Liver (tissue), 9 donors: ENCODE measurements around the gene HSD17B3. TPM values are rescaled to one million over a fixed set of nuclear protein-coding genes. Genes with fewer than 3 reads are reported as not detected.

Source experiments
- DNase-seq: peaks from one replicate; pipeline ENCODE4 v3.0.0-alpha.2; 2017; ENCODE audit warnings: low spot score
- H3K27ac ChIP-seq, 2 donors: one replicate each; pipeline ENCODE4 v1.7.0; 2013; ENCODE audit warnings: inconsistent platforms in 2 of 2, low read length in 2 of 2, control low read depth in 1 of 2, low read depth in 1 of 2, mild to moderate bottlenecking in 1 of 2
- H3K27me3 ChIP-seq, 4 donors: one replicate each; pipeline versions ENCODE4 v1.6.1 to v1.7.0; 2013; ENCODE audit warnings: low read length in 3 of 4, inconsistent platforms in 1 of 4, mild to moderate bottlenecking in 1 of 4, moderate library complexity in 1 of 4; ENCODE audit not compliant: control insufficient read depth in 4 of 4, insufficient read depth in 4 of 4
- H3K36me3 ChIP-seq, 4 donors: one replicate each; pipeline versions ENCODE4 v1.6.1 to v1.7.0; 2013; ENCODE audit warnings: low read length in 3 of 4, mild to moderate bottlenecking in 3 of 4, low read depth in 1 of 4, moderate library complexity in 1 of 4; ENCODE audit not compliant: control insufficient read depth in 4 of 4, insufficient read depth in 3 of 4
- H3K4me1 ChIP-seq, 4 donors: one replicate each; pipeline versions ENCODE4 v1.6.1 to v1.7.0; 2013; ENCODE audit warnings: low read length in 3 of 4, mild to moderate bottlenecking in 3 of 4, moderate library complexity in 1 of 4; ENCODE audit not compliant: control insufficient read depth in 4 of 4, insufficient read depth in 4 of 4
- H3K4me3 ChIP-seq, 3 donors: one replicate each; pipeline versions ENCODE4 v1.6.1 to v1.7.0; 2013; ENCODE audit warnings: low read length in 3 of 3, control low read depth in 1 of 3, low read depth in 1 of 3, mild to moderate bottlenecking in 1 of 3
- H3K9ac ChIP-seq, 2 donors: one replicate each; pipeline ENCODE4 v1.7.0; 2013; ENCODE audit warnings: low read length in 2 of 2, mild to moderate bottlenecking in 2 of 2, moderate library complexity in 2 of 2, control low read depth in 1 of 2, low read depth in 1 of 2
- H3K9me3 ChIP-seq, 4 donors: one replicate each; pipeline versions ENCODE4 v1.6.1 to v1.7.0; 2013; ENCODE audit warnings: low read length in 3 of 4; ENCODE audit not compliant: control insufficient read depth in 4 of 4
- FOXA1 ChIP-seq: IDR thresholded peaks from 2 replicates; pipeline ENCODE4 v1.6.1; 2016; ENCODE audit warnings: antibody characterized with exemption
- FOXA2 ChIP-seq: IDR thresholded peaks from 2 replicates; pipeline ENCODE4 v1.6.1; 2016; ENCODE audit warnings: antibody characterized with exemption
- GABPA ChIP-seq, 2 donors: IDR thresholded peaks in 1 of 2; conservative IDR thresholded peaks in 1 of 2; 2 replicates each; pipeline ENCODE4 v1.6.1; 2016; ENCODE audit warnings: antibody characterized with exemption in 2 of 2, mild to moderate bottlenecking in 1 of 2, moderate library complexity in 1 of 2
- HNF4A ChIP-seq, 2 donors: conservative IDR thresholded peaks; 2 replicates each; pipeline ENCODE4 v1.6.1; 2016; ENCODE audit warnings: antibody characterized with exemption in 2 of 2, mild to moderate bottlenecking in 2 of 2
- HNF4G ChIP-seq: IDR thresholded peaks from 2 replicates; pipeline ENCODE4 v1.6.1; 2016; ENCODE audit warnings: antibody characterized with exemption
- NR2F2 ChIP-seq: IDR thresholded peaks from 2 replicates; pipeline ENCODE4 v1.6.1; 2016; ENCODE audit warnings: antibody characterized with exemption
- RAD21 ChIP-seq, 2 donors: IDR thresholded peaks; 2 replicates each; pipeline ENCODE4 v1.6.1; 2016; ENCODE audit warnings: antibody characterized with exemption in 2 of 2, mild to moderate bottlenecking in 2 of 2
- RXRA ChIP-seq, 2 donors: IDR thresholded peaks; 2 replicates each; pipeline ENCODE4 v1.6.1; 2017 to 2018; ENCODE audit warnings: antibody characterized with exemption in 2 of 2, mild to moderate bottlenecking in 1 of 2
- SP1 ChIP-seq: IDR thresholded peaks from 2 replicates; pipeline ENCODE4 v1.6.1; 2018; ENCODE audit warnings: antibody characterized with exemption, mild to moderate bottlenecking
- TAF1 ChIP-seq: conservative IDR thresholded peaks from 2 replicates; pipeline ENCODE4 v1.6.1; 2016; ENCODE audit warnings: antibody characterized with exemption, mild to moderate bottlenecking
- YY1 ChIP-seq: IDR thresholded peaks from 2 replicates; pipeline ENCODE4 v1.6.1; 2016; ENCODE audit warnings: antibody characterized with exemption, mild to moderate bottlenecking
- WGBS: extraction: QIAGEN DNeasy Blood & Tissue Kit; methylation state at CpG from one replicate; pipeline ENCODE4 v1.1.7; 2013; 5-methylcytosine and 5-hydroxymethylcytosine counted together
- polyA plus RNA-seq, 2 donors: library from polyadenylated mRNA; stranded (reverse) in 1 of 2; unstranded in 1 of 2; fragments of 200-250 nt in 1 of 2; fragments of >200 nt in 1 of 2; fragmentation: Nextera tagmentation in 1 of 2; extraction: Ambion mirVana in 1 of 2; gene quantifications; one replicate each; pipeline versions ENCODE4 v1.2.1 to v1.2.3, GENCODE V29; 2013 to 2015
- total RNA-seq, 2 donors: library from RNA; depleted of rRNA; stranded (reverse); fragments of >200 nt; gene quantifications; one replicate each; pipeline ENCODE4 v1.2.3, GENCODE V29; 2014
- TF ChIP-seq, protein P1 (sequence below): fragments of 150-350 bp; IDR thresholded peaks from 2 replicates; pipeline ENCODE4 v1.5.1; 2017; ENCODE audit warnings: improper control_type of control experiment, low read depth, low read length; ENCODE audit not compliant: missing input control
- TF ChIP-seq, protein P2 (sequence below): IDR thresholded peaks from 2 replicates; pipeline ENCODE4 v1.6.1; 2016; ENCODE audit warnings: antibody characterized with exemption
- TF ChIP-seq, protein P3 (sequence below): IDR thresholded peaks from 2 replicates; pipeline ENCODE4 v1.6.1; 2016; ENCODE audit warnings: antibody characterized with exemption
- TF ChIP-seq, protein P4 (sequence below): IDR thresholded peaks from 2 replicates; pipeline ENCODE4 v1.6.1; 2016; ENCODE audit warnings: antibody characterized with exemption, mild to moderate bottlenecking
- TF ChIP-seq, protein P5 (sequence below): IDR thresholded peaks from 2 replicates; pipeline ENCODE4 v1.6.1; 2016; ENCODE audit warnings: antibody characterized with exemption
- donor health status: healthy.
- donor health status: healthy.
- donor health status: healthy.
- donor health status: healthy.
- donor health status: healthy.

The HSD17B3 gene
- total and polyA plus RNA-seq, 4 donors, result 0.75 to 1.6 (median 0.96) TPM

DNA sequence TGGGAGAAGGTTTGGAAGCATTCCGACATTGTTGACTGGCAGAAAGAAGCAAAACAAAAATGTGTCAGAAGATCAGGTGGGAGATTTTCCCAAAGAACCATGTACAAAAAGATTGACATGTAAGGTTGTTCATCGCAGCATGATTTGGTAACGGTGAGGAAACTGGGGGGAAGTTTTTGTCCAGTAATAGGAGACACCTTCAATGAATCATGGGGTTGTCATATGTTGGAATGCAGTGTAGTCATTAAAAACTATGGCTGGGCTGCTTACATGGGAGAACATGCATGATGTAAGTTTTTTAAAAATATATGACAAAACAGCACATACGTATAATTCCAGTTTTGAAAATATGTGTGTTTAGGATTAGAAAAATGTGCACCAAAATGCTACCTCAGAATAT is 50.5 kb downstream of the HSD17B3 start (continued):
- TF ChIP-seq, protein P1, sequence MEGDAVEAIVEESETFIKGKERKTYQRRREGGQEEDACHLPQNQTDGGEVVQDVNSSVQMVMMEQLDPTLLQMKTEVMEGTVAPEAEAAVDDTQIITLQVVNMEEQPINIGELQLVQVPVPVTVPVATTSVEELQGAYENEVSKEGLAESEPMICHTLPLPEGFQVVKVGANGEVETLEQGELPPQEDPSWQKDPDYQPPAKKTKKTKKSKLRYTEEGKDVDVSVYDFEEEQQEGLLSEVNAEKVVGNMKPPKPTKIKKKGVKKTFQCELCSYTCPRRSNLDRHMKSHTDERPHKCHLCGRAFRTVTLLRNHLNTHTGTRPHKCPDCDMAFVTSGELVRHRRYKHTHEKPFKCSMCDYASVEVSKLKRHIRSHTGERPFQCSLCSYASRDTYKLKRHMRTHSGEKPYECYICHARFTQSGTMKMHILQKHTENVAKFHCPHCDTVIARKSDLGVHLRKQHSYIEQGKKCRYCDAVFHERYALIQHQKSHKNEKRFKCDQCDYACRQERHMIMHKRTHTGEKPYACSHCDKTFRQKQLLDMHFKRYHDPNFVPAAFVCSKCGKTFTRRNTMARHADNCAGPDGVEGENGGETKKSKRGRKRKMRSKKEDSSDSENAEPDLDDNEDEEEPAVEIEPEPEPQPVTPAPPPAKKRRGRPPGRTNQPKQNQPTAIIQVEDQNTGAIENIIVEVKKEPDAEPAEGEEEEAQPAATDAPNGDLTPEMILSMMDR, result no peak
- TF ChIP-seq RAD21 (IDR thresholded peaks at IDR 0.05), result no peak

DNA sequence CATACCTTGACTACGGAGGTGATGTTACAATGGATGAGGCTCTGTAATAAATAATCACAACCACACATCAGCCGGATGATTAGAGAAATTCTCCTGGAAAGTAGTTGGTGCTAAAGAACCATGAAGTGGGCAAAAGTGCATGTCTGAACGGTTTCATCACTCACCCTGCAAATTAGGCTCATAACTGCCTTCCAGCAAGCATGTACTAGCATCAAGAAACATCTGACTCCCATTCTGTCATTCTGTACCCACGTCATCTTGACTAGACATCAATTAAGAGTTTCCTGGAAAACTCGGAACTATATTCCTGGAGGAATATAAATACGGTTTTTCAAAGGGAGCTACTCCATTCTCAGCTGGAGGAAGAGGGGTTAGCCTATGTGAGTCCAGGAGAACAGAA is 52.2 kb downstream of the HSD17B3 start:
- Histone ChIP-seq H3K4me1 (no peaks in the 10 kb centered on the region), H3K27ac (no peak overlapping the region), H3K9ac (no peak overlapping the region), H3K36me3 (no peaks in the 10 kb centered on the region), H3K27me3 (no peaks in the 10 kb centered on the region), H3K9me3 (no peaks in the 10 kb centered on the region), H3K4me3 (no peak overlapping the region)
- DNase-seq, result no peak
- 90% methylated on average over 6 of the region's 6 CpGs for WGBS
- TF ChIP-seq HNF4A (conservative IDR thresholded peaks at IDR 0.05), result no peak
- TF ChIP-seq GABPA (IDR thresholded peaks at IDR 0.05 in 1 of 2, conservative IDR thresholded peaks at IDR 0.05 in 1 of 2), result no peak
- no peak for TF ChIP-seq FOXA1
- no peak for TF ChIP-seq NR2F2
- TF ChIP-seq FOXA2, result no peak
- TF ChIP-seq RXRA (IDR thresholded peaks at IDR 0.05), result no peak
- TF ChIP-seq, protein P1, result no peak
- TF ChIP-seq, protein P2, sequence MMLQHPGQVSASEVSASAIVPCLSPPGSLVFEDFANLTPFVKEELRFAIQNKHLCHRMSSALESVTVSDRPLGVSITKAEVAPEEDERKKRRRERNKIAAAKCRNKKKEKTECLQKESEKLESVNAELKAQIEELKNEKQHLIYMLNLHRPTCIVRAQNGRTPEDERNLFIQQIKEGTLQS, result no peak
- no peak for TF ChIP-seq YY1
- TF ChIP-seq, protein P3, sequence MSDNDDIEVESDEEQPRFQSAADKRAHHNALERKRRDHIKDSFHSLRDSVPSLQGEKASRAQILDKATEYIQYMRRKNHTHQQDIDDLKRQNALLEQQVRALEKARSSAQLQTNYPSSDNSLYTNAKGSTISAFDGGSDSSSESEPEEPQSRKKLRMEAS, result no peak

DNA sequence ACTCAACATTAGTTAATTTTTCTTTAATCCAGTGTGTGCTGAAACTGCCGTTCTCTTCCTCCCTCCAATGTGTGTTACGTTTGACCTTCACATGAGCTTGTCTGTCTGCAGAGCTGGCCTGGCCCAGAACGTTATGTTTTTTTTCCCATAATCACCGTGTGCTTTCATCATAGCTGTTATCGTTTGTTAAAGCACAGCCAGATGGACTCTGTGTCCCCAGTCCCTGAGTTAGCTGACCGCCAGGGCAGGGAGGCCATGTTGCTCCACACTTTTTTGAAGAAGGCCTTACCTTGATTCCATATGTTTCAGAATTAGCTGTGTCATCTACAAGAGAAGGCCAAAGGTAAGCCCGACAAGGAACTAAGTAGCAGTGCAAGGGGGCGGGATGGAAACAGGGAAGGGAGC is 55.7 kb downstream of the HSD17B3 start:
- Histone ChIP-seq H3K9me3 (no peaks in the 10 kb centered on the region), H3K9ac (no peak overlapping the region), H3K27me3 (no peaks in the 10 kb centered on the region), H3K4me1 (no peaks in the 10 kb centered on the region), H3K36me3 (no peaks in the 10 kb centered on the region), H3K4me3 (no peak overlapping the region), H3K27ac (peak overlapping the region in 1 of 2 donors; percentile 19)
- DNase-seq, result no peak
- TF ChIP-seq HNF4A (conservative IDR thresholded peaks at IDR 0.05) (peak; percentile 89 to 90), RAD21 (IDR thresholded peaks at IDR 0.05) (no peak), HNF4G (peak; percentile 27), RXRA (IDR thresholded peaks at IDR 0.05) (peak; percentile 93 to 94), FOXA2 (peak; percentile 29), SP1 (peak; percentile 64), NR2F2 (no peak), TAF1 (no peak), FOXA1 (no peak), YY1 (peak; percentile 82)
- TF ChIP-seq, protein P1, result no peak
- TF ChIP-seq, protein P3, result peak; percentile 45
- TF ChIP-seq, protein P4, sequence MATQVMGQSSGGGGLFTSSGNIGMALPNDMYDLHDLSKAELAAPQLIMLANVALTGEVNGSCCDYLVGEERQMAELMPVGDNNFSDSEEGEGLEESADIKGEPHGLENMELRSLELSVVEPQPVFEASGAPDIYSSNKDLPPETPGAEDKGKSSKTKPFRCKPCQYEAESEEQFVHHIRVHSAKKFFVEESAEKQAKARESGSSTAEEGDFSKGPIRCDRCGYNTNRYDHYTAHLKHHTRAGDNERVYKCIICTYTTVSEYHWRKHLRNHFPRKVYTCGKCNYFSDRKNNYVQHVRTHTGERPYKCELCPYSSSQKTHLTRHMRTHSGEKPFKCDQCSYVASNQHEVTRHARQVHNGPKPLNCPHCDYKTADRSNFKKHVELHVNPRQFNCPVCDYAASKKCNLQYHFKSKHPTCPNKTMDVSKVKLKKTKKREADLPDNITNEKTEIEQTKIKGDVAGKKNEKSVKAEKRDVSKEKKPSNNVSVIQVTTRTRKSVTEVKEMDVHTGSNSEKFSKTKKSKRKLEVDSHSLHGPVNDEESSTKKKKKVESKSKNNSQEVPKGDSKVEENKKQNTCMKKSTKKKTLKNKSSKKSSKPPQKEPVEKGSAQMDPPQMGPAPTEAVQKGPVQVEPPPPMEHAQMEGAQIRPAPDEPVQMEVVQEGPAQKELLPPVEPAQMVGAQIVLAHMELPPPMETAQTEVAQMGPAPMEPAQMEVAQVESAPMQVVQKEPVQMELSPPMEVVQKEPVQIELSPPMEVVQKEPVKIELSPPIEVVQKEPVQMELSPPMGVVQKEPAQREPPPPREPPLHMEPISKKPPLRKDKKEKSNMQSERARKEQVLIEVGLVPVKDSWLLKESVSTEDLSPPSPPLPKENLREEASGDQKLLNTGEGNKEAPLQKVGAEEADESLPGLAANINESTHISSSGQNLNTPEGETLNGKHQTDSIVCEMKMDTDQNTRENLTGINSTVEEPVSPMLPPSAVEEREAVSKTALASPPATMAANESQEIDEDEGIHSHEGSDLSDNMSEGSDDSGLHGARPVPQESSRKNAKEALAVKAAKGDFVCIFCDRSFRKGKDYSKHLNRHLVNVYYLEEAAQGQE, result peak; percentile 27
- TF ChIP-seq, protein P2, result no peak
- TF ChIP-seq, protein P5, sequence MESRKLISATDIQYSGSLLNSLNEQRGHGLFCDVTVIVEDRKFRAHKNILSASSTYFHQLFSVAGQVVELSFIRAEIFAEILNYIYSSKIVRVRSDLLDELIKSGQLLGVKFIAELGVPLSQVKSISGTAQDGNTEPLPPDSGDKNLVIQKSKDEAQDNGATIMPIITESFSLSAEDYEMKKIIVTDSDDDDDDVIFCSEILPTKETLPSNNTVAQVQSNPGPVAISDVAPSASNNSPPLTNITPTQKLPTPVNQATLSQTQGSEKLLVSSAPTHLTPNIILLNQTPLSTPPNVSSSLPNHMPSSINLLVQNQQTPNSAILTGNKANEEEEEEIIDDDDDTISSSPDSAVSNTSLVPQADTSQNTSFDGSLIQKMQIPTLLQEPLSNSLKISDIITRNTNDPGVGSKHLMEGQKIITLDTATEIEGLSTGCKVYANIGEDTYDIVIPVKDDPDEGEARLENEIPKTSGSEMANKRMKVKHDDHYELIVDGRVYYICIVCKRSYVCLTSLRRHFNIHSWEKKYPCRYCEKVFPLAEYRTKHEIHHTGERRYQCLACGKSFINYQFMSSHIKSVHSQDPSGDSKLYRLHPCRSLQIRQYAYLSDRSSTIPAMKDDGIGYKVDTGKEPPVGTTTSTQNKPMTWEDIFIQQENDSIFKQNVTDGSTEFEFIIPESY, result peak; percentile 59
- 62% methylated on average over 8 of the region's 8 CpGs for WGBS
